Measurements from ENCODE around the gene GARIN5B.
A peak's percentile ranks its signal among the peaks of the same experiment; 100 is the strongest.

Gene GARIN5B

DNA sequence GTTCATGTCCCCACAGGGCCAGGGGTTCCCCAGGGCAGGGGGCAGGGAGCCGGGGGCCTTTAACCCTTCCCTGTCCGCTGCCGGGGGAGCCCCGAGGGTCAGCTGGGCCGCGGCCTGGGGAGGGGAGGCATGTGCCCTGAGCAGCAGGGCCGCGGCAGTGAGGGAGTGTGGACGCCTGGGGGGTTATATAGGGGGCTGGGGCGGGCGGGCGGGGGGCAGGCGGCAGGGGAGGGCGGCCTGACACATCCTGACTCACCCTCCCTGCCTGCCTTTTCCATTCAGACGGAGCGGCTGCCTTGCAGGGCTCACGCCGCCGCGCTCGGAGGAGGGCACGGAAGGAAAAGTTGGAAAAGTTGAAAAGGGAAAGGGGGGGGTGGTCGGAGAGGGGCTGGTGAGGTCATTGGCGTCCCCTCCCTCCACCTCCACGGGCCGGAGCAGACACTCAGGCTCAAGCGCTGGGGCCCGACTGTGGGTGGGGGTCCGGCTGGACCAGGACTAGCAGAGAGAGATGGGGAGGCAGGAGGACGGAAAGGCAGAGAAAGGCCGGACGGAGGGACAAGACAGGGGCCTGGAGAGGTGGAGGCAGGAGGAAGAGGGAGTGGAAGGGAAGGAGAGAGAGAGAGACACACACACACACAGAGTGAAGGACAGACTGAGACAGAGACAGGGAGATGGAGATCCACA is 7.4 kb upstream of the GARIN5B start, which contains the start of gene IL11:
Gene IL11, minus strand, starts transcription at position 159 of the 684 bp plus-strand sequence. Its CDS starts 153 bp downstream, at position 6.
- peak; percentile 71 for DNase-seq (ENCODE audit: low spot score)

DNA sequence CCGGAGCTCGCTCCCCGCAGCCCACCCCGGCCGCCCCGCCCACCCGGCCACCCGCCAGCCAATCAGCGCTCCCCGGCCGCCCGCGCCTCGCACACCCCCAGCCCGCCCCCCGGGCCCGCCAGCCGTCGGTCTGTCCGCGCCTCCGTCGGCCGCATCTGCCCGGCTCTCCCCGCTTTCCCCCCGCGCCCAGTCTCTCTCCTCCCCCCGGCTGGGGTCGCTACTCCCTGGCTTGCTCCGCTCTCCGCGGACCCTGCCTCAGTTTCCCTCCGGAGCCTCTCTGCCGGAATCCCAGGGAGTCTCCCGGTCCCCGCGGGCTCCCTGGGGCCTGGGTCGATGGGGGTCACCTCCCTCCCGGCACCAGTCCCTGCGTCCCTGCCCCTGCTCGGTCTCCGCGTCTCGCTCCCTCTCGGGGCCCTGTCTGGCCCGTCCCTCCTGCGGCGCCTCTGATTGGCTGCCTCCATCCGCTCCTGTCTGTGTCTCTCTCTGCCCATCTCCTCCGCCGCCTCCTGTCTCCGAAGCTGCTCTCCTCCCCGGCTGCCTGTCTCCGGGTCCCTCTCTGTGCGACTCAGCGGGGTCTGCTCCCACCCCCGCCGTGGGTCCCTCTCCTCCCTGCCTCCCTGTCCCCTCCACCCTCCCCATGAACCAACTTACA is 6.7 kb upstream of the GARIN5B start:
- DNase-seq (ENCODE audit: low spot score): peak; percentile 41

DNA sequence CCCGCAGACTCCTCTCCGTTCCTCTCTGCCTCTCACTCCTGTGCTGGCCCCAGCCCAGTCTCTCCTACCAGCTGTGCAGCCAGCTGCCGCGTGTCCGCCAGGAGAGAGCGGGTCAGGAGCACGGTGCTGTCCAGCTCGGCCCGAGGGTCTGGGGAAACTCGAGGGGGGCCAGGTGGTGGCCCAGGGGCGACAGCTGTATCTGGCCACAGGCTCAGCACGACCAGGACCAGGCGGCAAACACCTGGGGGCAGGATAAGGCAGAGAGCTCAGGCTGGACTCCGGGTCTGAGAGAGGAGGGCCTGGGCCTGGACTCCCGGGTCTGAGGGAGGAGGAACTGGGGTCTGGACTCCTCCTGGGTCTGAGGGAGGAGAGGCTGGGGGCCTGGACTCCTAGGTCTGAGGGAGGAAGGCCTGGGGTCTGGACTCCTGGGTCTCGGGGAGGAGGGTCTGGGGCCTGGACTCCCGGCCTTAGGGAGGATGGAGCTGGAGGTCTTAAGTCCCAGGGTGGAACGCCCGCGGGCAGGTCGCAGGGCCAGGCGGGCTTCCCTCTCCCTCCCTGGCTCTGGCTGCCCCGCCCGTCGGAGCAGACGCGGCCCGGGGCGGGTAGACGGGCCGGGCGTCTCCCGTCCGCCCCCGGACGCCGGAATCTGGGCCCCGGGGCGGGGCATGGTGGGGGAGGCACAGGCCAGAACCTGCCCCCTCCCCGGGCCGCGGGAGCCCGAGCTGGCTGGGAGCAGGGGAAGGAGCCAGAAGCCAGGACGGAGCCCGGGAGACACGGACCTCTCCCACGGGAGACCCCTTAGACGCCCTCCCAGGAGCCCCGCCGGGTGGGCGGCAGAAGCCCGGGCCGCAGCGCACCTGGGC is 5.9 kb upstream of the GARIN5B start:
- DNase-seq (ENCODE audit: low spot score): peak; percentile 28

DNA sequence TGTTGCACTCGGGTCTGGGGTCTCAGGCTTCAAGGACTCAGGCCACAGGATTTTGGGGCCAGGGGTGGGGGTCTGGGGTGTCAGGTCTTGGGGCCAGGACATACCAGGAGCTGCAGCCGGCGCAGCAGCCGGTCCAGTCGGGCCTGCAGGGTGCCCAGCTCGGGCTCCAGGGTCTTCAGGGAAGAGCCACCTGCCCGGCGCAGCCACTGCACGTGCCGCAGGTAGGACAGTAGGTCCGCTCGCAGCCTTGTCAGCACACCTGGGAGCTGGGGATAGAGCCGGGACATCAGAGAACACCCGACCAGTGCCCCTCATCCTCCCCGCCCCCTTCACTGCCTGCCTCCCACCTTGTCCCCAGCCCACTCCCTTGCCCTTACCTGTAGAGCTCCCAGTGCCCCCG is 5.0 kb upstream of the GARIN5B start:
- DNase-seq (ENCODE audit: low spot score): no peak

DNA sequence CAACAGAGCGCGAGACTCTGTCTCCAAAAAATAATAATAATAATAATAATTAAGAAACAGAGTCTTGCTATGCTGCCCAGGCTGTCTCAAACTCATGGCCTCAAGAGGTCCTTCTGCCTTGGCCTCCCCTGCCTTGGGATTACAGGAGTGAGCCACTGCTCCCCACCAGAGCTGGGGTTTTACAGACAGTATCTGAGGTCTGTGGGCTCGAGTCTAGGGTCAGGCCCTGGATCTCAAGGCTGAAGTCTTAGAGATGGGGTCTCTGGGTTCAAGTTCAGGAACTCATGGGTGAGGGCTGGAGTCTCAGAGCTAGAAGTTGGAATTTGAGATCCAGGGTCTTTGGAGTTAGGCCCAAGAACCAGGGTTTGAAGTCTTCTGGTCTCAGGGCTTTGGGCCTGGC is 3.7 kb upstream of the GARIN5B start:
- no peak for DNase-seq (ENCODE audit: low spot score)

DNA sequence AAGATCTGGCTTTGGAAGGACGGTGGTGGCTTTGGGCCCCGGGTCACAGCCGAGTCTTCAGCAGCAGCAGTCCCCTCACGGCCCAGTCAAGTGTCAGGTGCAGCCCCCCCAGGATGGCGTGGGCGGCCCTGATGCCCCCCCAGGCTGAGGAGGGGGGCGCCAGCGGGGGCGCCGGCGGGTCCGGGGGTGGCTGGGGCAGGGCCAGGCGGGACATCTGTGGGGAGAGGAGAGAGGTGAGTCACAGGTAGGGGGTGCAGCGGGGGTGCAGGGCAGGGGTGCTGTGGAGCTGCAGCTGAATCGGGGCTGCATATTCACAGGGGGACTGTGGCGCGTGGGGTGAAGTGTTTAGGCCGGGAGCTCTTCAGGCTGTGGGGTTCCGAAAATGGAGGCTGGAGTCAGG is 2.9 kb upstream of the GARIN5B start:
- no peak for DNase-seq (ENCODE audit: low spot score)

DNA sequence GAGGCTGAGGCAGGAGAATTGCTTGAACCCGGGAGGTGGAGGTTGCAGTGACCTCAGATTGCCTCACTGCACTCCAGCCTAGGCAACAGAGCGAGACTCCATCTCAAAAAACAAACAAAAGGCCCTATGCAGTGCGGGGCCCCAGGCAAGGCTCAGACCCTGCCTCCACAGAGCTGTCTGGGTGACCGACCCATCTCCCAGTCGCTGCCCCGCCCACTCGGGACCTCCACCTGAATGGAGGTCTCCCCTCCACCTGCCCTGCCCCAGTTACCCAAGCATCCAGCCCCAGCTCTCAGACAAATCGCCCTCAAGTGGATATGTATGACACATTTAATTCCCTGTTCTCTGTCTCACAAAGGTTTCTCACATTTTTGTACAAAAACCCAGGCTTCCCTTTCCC is 2.2 kb upstream of the GARIN5B start:
- no peak for DNase-seq (ENCODE audit: low spot score)

DNA sequence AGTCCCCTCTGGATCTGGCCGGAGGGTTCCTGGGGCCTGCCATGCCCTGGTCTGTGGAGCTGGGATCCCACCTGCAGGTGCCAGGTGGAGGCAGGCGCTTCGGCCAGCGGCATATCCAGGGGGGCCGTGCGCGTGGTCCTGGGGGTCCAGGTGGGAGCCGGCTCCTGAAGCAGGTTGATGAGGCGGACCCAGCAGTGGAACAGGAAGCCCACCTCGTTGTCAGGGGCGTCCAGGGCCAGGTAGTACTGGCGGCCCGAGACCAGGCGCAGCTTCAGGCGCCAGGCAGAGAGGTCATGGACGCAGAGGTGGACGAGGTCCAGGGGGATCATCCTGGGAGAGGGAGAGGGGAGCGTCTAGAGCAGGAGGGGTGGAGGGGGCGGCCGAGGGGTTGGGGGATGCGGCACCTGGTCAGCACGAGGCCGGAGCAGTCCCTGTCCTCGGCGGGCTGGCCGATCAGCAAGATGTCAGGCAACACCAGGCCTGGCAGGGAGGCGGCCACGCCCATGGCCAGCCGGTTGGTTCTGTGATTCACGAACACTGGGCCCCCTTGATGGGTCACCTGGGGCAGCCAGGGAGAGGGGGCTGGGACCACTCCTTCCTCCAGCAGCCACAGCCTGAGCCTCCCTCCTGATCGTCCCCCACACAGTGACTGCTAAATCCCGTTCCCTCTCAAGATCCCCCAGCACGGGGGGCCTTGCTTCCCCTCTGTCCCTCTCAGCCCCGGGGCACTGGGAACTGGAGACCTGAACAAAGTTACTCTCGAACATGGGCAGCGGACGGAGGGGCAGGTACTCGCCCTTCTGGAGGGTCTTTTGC is 678 bp downstream of the GARIN5B start:
- DNase-seq (ENCODE audit: low spot score): no peak

DNA sequence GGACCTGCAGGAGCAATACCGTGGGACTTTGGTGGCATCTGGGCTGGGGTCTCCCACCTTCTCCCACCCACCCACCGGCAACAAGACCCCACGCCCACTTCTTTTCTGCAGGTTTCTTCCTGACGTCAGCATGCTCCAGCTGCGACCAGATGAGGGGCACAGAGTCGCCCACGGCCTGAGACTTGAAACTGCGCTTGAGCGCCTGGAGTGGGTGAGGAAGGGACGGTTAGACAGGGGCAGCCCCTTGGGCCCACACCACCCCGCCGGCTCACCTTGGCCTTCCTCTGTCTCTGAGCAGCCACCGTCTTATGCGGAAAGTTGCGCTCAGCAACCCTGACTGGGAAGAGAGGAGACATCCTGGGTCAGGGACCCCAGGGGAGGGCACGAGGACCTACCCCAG is 2.2 kb downstream of the GARIN5B start:
- DNase-seq (ENCODE audit: low spot score): no peak

DNA sequence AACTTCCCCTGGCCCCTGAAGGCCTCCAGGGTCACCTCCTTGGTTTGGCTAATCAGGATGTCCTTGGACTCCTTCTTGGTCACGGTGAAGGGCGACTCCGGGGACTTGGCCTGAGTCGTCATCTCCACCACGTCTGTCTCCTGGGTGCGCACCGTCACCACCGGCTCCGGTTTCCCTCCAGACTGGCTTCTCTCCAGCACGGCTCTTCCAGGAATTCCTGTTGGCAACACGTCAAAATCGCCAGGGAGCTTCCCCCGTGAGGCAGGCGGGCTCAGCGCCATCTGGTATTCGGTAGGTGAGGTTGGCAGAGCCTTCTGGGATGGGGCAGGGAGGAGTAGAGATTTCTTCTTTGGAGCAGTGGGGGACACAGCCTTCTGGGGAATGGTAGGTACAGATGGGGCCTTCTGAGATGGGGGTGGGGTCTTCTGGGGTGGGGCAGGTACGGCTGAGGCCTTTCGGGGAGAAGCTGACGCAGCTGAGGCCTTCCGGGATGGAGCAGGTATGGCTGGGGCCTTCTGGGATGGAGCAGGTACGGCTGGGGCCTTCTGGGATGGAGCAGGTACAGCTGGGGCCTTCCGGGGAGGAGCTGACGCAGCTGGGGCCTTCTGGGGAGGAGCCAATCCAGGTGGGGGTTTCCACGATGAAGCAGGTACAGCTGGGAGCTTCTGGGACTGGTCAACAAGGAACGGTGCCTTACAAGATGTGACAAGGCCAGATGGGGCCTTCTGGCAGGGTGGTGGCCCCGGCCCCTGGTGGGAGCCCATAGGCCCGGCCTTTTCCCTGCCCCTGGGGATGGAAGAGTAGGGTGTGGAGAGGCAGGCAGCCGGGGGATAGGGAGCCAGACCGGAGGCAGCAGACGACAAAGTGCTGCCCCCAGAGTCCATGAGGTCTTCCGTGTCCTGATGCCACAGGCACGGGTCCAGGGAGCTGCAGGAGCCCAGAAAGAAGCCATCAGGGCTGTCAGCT is 3.8 kb downstream of the GARIN5B start:
- DNase-seq (ENCODE audit: low spot score): no peak

DNA sequence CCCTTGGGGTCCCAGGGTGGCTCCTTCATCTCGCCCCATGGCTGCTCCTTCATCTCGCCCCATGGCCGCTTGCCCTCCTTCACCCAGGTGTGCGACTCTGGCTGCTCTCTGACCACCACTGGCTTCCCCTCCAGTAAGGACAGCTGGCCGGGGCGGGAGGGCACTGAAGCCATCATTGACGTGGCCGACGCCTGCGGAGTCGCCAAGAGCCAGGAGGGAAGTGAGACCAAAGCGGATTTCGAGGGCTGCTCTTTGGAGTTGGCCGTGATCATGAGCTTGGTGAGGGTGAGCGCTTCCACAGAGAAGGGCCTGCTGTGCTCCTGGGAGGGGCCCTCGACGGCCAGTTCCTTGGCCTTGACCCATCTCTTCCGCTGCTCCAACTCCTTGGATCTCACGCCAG is 4.6 kb downstream of the GARIN5B start:
- no peak for DNase-seq (ENCODE audit: low spot score)

DNA sequence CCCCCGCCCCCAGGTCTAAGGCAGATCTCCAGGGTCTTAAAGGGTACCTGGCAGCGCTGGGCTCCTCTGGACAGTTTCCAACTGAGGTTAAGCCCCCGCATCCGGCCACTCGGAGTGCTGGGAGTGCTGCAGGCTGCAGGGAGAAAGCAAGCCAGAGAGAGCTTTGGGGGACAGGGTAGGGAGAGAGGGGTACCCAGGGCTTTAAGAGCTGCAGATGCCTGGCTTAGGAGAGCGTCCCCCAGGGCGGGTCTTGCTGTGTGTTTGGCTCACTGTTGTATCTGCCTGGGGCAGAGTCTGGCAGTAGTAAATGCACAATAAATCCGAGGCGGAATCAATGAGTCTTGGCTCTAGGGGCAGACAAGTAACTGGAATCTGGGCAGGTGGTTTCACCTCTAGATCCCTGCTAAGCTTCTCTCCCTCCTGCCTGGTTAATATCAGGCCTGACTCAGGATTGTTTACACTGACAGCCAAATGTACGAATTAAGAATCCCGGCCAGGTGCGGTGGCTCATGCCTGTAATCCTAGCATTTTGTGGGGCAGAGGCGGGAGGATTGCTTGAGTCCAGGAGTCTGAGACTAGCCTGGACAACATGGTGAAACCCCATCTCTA is 7.7 kb downstream of the GARIN5B start:
- no peak for DNase-seq (ENCODE audit: low spot score)

DNA sequence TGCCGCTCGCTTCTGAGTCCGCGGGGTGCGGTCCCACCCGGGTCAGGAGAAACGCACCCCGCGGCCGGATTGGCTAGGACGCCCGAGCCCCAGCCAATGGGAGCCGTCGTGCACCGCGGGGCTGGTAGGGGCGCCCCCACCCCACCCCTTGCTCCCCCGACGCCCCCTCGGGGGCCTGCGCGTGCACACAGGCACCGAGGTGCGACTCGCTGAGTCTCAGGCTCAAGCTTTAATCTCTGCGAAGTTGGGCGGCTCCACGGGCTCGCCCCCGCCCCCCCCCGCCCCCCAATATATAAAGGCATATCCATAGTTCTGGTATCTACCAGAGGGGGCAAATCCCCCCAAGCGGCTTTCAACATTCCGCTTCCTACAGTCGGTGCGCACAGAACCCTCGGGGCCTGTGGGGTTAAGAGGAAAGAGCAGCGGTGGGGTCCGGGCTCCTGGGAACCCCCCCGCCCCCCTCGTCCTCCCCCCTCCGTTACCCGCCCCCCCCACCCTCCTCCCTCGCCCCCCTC is 8.3 kb downstream of the GARIN5B start, which contains the start of gene COX6B2:
Gene COX6B2, minus strand, starts transcription at position 22 of the 515 bp plus-strand sequence. CDS start 198 bp downstream, outside the sequence.
- DNase-seq (ENCODE audit: low spot score): no peak

DNA sequence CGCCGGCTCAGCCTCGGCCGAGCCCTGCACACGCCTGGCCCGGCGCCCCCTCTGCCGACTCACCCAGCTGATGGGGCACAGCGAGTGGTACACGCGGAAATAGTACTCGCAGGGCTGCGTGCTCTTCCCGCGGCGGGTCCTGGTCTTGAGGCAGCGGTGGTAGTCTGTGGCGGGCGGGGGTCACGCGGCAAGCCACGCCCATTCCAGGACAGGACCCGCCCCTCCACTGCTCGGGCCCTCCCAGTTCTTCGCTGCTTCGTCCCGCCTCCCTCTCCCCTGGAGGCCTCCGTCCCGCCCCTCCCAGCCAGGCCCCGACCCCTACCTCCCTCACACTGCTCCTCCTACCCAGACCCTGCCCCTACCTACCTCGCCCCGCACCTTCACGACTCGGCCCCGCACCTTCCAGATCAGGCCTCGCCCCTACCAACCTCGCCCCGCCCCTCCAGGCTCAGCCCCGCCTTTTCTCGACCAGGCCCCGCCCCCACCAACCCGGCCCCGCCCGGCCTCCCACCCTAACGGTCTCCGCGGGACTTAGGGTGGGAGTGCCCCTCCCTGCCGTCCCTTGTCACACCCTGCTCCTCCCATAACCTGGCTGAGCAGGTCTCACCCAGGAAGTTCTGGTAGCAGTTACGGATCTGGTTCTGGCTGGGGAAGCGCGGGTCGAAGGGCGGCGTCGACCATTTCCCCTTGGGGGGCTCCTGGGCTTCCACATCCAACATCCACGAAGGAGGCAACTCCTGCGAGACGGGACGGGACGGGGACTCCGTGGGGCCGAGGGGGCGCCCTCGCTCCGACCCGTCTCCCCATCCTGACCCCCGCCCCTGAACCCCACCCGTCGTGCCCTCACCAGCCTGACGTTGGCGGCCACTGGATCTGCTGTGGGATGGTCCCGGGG is 9.0 kb downstream of the GARIN5B start:
- DNase-seq (ENCODE audit: low spot score): no peak

DNA sequence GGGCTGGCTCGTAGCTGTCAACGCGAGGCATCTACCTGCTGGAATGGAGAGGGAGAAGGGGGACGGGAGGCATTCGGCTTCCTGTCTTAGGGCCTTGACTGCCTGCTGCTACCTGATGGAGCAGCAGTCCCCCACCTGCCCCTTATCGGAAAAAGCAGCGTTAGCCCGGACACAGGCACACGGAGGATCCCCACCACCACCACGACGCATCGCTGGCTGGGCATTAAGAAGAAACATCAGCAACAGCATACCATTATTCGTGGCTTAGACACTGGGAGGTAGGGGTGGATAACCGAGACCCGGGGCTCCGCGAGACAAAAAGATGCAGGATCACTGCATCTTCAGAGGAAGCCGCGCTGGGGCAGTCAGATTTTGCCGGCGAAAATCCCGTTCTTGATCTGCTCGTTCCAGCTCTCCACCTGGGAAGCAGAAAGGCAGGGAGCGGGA is 9.7 kb downstream of the GARIN5B start:
- no peak for DNase-seq (ENCODE audit: low spot score)

DNA sequence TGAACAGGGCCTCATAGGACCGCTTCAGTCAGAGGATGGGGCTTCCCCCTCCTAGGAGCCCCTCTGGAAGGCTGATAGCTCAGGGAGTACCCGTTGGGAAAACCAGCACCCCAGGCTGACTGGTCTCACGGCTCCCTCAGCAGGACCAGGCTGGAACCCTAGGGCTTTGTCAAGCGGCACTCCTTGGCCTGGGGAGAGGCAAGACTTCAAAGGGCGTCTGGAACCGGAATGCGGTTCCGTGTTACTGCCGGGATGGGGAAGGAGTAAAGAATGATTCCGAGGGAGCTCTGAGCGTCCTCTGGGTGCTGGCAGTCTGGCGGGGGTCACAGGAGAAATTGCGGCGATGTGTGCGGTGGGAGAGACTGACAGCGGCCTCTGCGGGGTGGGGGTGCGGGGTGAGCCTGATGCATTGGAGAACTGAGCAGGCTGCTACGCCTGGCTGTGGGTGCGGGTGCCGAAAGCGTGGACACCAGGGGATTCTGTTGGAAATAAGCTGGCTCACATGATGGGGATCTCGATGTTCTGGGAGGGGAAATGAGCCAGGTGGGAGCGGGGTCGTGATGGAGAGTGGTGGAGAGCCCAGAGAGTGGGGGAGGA is 10.4 kb downstream of the GARIN5B start:
- no peak for DNase-seq (ENCODE audit: low spot score)

DNA sequence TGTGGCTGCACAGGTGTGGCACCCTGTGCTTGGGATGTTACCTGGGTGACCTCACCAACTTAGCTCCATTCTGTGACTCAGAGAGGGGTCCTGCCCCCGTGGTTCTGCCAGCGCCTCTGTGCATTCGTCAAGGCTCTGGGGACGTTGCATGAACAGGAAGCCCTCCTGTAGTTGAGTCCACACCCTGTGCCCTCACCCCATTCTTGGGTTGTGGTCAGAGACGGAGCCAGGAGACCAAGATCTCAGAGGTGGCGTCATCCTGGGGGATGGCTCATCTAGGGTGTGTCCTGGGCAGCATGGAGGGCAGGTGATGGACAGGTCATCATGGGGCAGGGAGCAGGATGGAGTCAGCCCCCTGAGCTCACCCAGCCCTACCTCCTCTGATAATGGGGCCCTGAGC is 11.0 kb downstream of the GARIN5B start:
- no peak for DNase-seq (ENCODE audit: low spot score)

DNA sequence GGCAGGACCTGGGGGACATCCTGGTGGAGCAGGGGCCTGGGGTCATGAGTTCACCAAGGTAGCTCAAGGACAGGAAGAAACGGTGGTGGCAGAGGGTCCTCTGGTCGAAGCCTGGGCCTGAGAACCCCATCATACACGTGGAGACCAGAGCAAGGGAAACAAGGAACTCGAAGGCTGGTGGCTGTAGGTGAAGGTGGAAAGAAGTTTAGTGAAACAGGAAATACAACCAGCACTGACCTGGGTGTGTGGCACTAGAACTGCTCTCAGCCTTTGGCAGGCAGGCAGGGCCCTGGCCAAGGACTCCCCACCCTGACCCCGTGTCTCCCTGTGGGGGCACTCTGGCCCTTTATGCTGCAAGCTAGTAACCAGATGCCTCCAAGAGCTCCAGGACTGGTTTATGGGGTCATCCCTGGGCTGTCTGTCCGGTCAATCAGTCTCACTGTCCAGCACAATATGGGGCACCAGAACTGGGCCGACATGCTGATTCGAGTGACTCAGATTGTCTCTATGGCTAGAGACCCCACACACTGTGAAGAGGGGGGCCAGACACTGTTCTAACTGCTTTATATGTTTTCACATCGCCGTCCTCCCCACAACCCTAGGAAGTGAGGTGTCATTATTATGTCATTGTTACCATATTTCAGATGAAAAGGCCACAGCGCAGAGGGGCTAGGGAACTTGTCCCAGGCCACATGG is 12.3 kb downstream of the GARIN5B start:
- no peak for DNase-seq (ENCODE audit: low spot score)

Measured in kidney capillary endothelial cell (primary cell).